Activated CD8-positive, alpha-beta T cell treated with anti-CD3 and anti-CD28 coated beads for 36 hours (primary cell): ENCODE data around the gene ASTN2. TPM values are rescaled to one million over a fixed set of nuclear protein-coding genes. Genes with fewer than 3 reads are reported as not detected.

Experiments
- ATAC-seq: fragments of 200-7000 bp; cut with Tn5 transposase; one replicate; pipeline ENCODE4 v1.10.0; 2021; ENCODE audit warnings: mild to moderate bottlenecking, moderate library complexity
- CTCF ChIA-PET: fragments of 350-600 bp; sonication (Branson Sonifier 250); formaldehyde crosslinking; loops from one replicate; lab custom pipeline; 2021; ENCODE audit warnings: antibody characterized with exemption; lab: Charles Lee
- POLR2A ChIA-PET: fragments of 350-600 bp; sonication (Branson Sonifier 250); formaldehyde crosslinking; loops from one replicate; lab custom pipeline; 2021; ENCODE audit warnings: antibody characterized with exemption; lab: Charles Lee
- DNase-seq: peaks from one replicate; pipeline ENCODE4 v3.0.0-alpha.2; 2020
- H3K27ac Mint-ChIP-seq: one replicate; pipeline ENCODE4 v1.8.0; 2021; ENCODE audit warnings: mild to moderate bottlenecking, mixed read lengths
- H3K27me3 Mint-ChIP-seq: one replicate; pipeline ENCODE4 v1.8.0; 2021; ENCODE audit warnings: mixed read lengths
- H3K36me3 Mint-ChIP-seq: one replicate; pipeline ENCODE4 v1.8.0; 2021; ENCODE audit warnings: low read depth, mixed read lengths
- H3K4me1 Mint-ChIP-seq: one replicate; pipeline ENCODE4 v1.8.0; 2021; ENCODE audit warnings: low read depth, mixed read lengths
- H3K4me3 Mint-ChIP-seq: one replicate; pipeline ENCODE4 v1.8.0; 2021; ENCODE audit warnings: mild to moderate bottlenecking, moderate library complexity, mixed read lengths
- H3K9me3 Mint-ChIP-seq: one replicate; pipeline ENCODE4 v1.8.0; 2021; ENCODE audit warnings: mixed read lengths
- intact Hi-C: fragments of 100-400 bp; cut with micrococcal nuclease; formaldehyde crosslinking; loops from one replicate; pipeline ENCODE4 v1.10.0; 2022
- total RNA-seq, 2 experiments: library from RNA; stranded (reverse); gene quantifications; one replicate each; pipeline ENCODE4 v1.2.3, GENCODE V29; 2021
- TF ChIP-seq, protein P1 (sequence below): fragments of 200-600 bp; IDR thresholded peaks from one replicate; pipeline ENCODE4 v1.8.0; 2022; ENCODE audit warnings: antibody characterized with exemption, mild to moderate bottlenecking

ASTN2 gene
- total RNA-seq, 2 experiments from 2014 or later, result 5.2 to 5.7 TPM

DNA sequence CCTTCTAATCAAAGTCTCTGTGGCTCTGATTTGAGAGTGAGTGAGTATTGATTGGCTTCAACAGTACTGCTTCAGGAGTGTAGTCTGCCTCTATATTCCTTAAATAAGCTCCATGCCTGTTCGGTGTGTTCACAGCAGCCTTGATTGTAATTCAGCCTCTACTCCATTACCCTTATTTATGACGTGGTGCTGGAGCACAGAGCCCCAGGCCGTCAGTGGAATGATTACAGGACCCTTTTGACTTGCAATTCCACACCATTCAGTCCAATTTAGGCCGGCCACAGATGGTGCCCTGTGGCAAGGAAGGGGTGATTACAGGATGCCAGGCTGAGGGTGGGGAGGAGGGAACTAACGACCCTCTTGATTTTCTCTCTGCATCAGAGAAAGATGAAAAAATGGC is 110.3 kb downstream of the ASTN2 start:
- Mint-ChIP-seq H3K4me1 (no peaks in the 10 kb centered on the region), H3K27ac (no peak overlapping the region), H3K4me3 (no peak overlapping the region), H3K27me3 (peaks cover 1% of the 10 kb centered on the region), H3K36me3 (no peaks in the 10 kb centered on the region), H3K9me3 (no peaks in the 10 kb centered on the region)
- CTCF ChIA-PET, result no interaction called here
- POLR2A ChIA-PET, result no interaction called here
- DNase-seq (no peak), ATAC-seq (no peak)
- intact Hi-C loops, result no loop called here
- TF ChIP-seq, protein P1, sequence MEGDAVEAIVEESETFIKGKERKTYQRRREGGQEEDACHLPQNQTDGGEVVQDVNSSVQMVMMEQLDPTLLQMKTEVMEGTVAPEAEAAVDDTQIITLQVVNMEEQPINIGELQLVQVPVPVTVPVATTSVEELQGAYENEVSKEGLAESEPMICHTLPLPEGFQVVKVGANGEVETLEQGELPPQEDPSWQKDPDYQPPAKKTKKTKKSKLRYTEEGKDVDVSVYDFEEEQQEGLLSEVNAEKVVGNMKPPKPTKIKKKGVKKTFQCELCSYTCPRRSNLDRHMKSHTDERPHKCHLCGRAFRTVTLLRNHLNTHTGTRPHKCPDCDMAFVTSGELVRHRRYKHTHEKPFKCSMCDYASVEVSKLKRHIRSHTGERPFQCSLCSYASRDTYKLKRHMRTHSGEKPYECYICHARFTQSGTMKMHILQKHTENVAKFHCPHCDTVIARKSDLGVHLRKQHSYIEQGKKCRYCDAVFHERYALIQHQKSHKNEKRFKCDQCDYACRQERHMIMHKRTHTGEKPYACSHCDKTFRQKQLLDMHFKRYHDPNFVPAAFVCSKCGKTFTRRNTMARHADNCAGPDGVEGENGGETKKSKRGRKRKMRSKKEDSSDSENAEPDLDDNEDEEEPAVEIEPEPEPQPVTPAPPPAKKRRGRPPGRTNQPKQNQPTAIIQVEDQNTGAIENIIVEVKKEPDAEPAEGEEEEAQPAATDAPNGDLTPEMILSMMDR, result no peak

DNA sequence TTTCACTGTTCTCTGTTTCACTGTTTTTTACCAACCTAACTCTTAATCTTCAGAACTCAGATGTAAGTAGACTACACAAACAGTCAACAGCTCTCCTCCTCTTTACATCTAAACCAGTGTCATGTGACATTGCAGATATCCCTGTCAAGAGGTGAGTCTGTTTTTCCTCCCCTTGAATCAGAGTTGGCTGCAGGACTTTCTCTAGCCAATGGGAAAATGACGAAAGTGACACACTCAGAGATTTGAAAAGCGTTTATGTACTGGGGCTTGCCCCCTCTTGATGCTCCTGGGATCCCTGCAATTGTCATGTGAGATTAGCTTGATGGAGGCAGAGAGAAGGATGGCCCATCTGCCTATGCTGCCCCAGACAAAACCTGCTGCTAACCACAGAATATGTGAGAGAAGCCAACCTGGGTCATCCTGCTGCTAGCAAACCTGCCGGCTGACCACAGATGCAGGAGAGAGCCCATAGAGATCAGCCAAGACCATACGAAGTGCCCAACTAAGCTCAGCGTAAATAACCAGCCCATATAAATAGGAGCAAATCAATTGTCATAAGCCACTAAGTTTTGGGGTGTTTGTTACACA is 111.1 kb downstream of the ASTN2 start:
- POLR2A ChIA-PET, result no interaction called here
- Mint-ChIP-seq H3K9me3 (no peaks in the 10 kb centered on the region), H3K4me3 (no peak overlapping the region), H3K4me1 (no peaks in the 10 kb centered on the region), H3K27ac (no peak overlapping the region), H3K36me3 (no peaks in the 10 kb centered on the region), H3K27me3 (peaks cover 1% of the 10 kb centered on the region)
- CTCF ChIA-PET, result no interaction called here
- ATAC-seq (no peak), DNase-seq (no peak)
- TF ChIP-seq, protein P1, result no peak
- intact Hi-C loops, result no loop called here

DNA sequence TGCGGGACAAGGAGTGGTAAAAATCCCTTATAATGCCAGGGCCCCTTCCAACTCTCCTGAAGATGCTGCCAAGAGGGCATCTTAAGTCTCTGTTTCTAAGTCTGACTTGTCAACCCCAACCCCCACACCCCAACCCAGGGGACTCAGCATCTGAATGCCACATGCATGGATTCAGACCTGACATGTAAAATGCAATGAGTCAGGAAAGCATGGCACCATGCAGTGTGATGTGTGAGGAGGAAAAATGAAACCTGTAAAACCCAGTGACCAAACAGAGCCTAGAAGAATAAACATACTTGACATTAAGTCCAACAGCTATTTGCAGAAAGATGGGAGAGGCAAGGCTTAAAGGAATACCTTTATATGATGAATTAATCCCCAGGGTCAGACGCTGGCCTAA is 112.4 kb downstream of the ASTN2 start:
- POLR2A ChIA-PET, result no interaction called here
- TF ChIP-seq, protein P1, result no peak
- DNase-seq (no peak), ATAC-seq (no peak)
- Mint-ChIP-seq H3K27ac (no peak overlapping the region), H3K27me3 (no peaks in the 10 kb centered on the region), H3K4me3 (no peak overlapping the region), H3K36me3 (no peaks in the 10 kb centered on the region), H3K9me3 (no peaks in the 10 kb centered on the region), H3K4me1 (no peaks in the 10 kb centered on the region)
- CTCF ChIA-PET, result no interaction called here
- intact Hi-C loops, result no loop called here

DNA sequence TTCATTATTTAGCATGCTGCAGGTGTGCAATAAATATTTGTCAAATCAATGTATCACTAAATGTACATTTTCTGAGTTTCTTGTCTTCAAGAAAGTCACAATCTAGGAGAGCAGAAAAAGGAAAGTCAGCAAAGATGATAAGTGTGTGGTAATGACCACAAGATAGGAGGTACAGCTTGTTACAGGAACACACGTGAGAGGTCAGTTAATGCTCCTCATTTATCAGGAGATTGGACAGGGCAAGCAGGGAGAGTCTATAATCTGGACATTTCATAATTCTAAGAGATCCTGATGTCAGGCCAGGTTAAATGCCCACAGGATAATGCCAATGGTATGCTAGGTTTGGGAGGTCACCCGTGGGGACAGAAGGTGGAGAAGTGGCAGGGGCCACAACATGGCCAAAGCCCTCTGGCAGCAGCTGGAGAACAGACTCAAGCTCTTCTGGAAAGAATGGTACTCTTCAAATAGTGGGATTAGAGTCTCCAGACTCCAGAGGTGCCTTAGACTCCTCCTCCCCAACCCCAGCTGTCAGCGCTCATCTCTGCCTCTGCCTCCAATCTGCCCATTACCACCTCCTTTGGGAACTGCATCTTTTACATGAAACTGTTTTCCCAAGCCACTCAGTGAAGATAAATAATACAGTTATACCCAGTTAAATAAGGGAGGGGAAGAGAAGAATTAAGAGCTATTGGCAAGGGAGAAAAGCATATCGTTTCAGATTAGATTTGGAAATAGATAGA is 114.3 kb downstream of the ASTN2 start:
- H3K27me3 Mint-ChIP-seq, result no peaks in the 10 kb centered on the region
- no peak for ATAC-seq
- CTCF ChIA-PET, result no interaction called here

DNA sequence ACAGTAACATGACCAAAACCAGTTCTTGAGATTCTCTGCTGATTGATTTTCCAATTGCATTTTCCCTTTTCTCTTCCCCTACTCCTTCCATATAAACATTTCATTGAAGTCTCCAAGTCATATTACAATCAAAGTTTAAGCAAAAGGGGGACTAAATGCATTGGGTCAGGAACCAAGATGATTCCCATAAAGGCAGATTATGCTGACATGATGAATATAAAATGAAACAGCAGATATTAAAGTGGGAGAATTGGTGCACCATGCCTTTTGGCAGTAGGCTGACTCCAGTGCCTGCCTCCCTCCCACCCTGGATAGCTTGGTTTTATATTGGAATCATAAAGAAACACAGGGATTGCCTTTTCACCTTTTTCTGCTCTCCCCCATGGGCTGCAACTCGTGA is 118.4 kb downstream of the ASTN2 start:
- CTCF ChIA-PET, result no interaction called here
- ATAC-seq, result no peak

More for the DNA sequence above, 114.3 kb downstream of the ASTN2 start:
- no peak overlapping the region for H3K4me3 Mint-ChIP-seq
- H3K9me3 Mint-ChIP-seq, result no peaks in the 10 kb centered on the region
- TF ChIP-seq, protein P1, result no peak
- H3K27ac Mint-ChIP-seq, result no peak overlapping the region
- POLR2A ChIA-PET, result no interaction called here
- no peaks in the 10 kb centered on the region for H3K36me3 Mint-ChIP-seq
- DNase-seq, result no peak
- no peaks in the 10 kb centered on the region for H3K4me1 Mint-ChIP-seq
- intact Hi-C loops, result no loop called here

More for the DNA sequence above, 118.4 kb downstream of the ASTN2 start:
- TF ChIP-seq, protein P1, result no peak
- H3K27ac Mint-ChIP-seq, result no peak overlapping the region
- H3K9me3 Mint-ChIP-seq, result no peaks in the 10 kb centered on the region
- no peak overlapping the region for H3K4me3 Mint-ChIP-seq
- H3K27me3 Mint-ChIP-seq, result no peaks in the 10 kb centered on the region
- no peak for DNase-seq
- no peaks in the 10 kb centered on the region for H3K36me3 Mint-ChIP-seq
- H3K4me1 Mint-ChIP-seq, result no peaks in the 10 kb centered on the region
- intact Hi-C loops, result no loop called here
- POLR2A ChIA-PET, result no interaction called here
